ENCODE data around the gene FGF18. TPM values are rescaled to one million over a fixed set of nuclear protein-coding genes. Genes with fewer than 3 reads are reported as not detected.

The FGF18 gene
- total and polyA plus RNA-seq, 7 donors, result 0.14 to 0.66 (median 0.28) TPM

GRCh38 chr5:171457208-171457981, 37.9 kb downstream of the FGF18 start:
- DNase-seq (no peak), ATAC-seq (no peak)
- Histone ChIP-seq H3K27ac (no peak overlapping the region), H3K27me3 (ENCODE audit: insufficient read depth in 3 of 3, low read length in 2 of 3) (no peaks in the 10 kb centered on the region), H3K36me3 (ENCODE audit: insufficient read depth in 1 of 2, low read depth in 1 of 2) (no peaks in the 10 kb centered on the region), H3K4me3 (no peak overlapping the region), H3K9me3 (no peaks in the 10 kb centered on the region), H3K4me1 (no peaks in the 10 kb centered on the region)
- WGBS, 3 donors, result 90% methylated on average over 25 of the region's 25 CpGs
- no peak for TF ChIP-seq CTCF (IDR thresholded peaks at IDR 0.05)
- intact Hi-C loops (cut with DNase I), result no loop called here

DNA sequence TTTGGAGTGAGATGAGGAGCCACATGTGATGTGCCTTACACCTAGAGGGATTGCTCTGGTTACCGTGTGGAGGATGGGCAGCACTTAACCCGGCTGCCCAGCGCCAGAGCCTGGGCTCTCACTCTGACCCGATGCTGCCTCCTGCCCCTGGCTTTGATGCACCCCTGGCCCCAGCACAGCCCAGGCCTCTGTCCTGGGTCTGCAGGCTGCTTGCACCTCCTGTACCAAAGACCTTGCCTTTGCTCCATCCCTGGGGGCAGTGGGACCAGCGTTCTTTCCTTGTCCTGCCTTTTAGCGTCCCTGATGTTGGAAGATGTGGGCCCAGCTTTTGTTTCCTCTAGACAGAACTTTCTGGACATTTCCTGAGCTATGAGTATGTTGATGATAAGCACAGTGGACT, 40.4 kb downstream of the FGF18 start:
- DNase-seq, result no peak
- no peaks in the 10 kb centered on the region for H3K27me3 ChIP-seq (ENCODE audit: insufficient read depth in 3 of 3, low read length in 2 of 3)
- H3K4me1 ChIP-seq, result no peaks in the 10 kb centered on the region
- no peak overlapping the region for H3K4me3 ChIP-seq
- WGBS, 3 donors, result 78 to 80% (median 80%) methylated on average over 6 of the region's 6 CpGs
- no peaks in the 10 kb centered on the region for H3K9me3 ChIP-seq
- no peaks in the 10 kb centered on the region for H3K36me3 ChIP-seq (ENCODE audit: insufficient read depth in 1 of 2, low read depth in 1 of 2)
- intact Hi-C loops (cut with DNase I), result no loop called here
- no peak for ATAC-seq
- no peak overlapping the region for H3K27ac ChIP-seq
- TF ChIP-seq CTCF (IDR thresholded peaks at IDR 0.05), result no peak

- ATAC-seq, result no peak
- intact Hi-C loops (cut with DNase I), result no loop called here
- no peak overlapping the region for H3K27ac ChIP-seq
- H3K4me3 ChIP-seq, result no peak overlapping the region
- 65 to 70% (median 66%) methylated on average over 15 of the region's 15 CpGs for WGBS, 3 donors
- H3K36me3 ChIP-seq (ENCODE audit: insufficient read depth in 1 of 2, low read depth in 1 of 2), result no peaks in the 10 kb centered on the region
- H3K9me3 ChIP-seq, result no peaks in the 10 kb centered on the region
- no peaks in the 10 kb centered on the region for H3K4me1 ChIP-seq
- DNase-seq, result no peak
- TF ChIP-seq CTCF (IDR thresholded peaks at IDR 0.05), result no peak
- peaks cover 0 to 4% (median 0%) of the 10 kb centered on the region in 3 donors for H3K27me3 ChIP-seq (ENCODE audit: insufficient read depth in 3 of 3, low read length in 2 of 3)
Observed at GRCh38 chr5:171462136-171462927, 42.9 kb downstream of the FGF18 start.

- no peaks in the 10 kb centered on the region for H3K4me1 ChIP-seq
- DNase-seq, result no peak
- intact Hi-C loops (cut with DNase I), result no loop called here
- H3K27me3 ChIP-seq (ENCODE audit: insufficient read depth in 3 of 3, low read length in 2 of 3), result peaks cover 0 to 4% (median 0%) of the 10 kb centered on the region in 3 donors
- H3K36me3 ChIP-seq (ENCODE audit: insufficient read depth in 1 of 2, low read depth in 1 of 2), result no peaks in the 10 kb centered on the region
- no peak overlapping the region for H3K4me3 ChIP-seq
- H3K9me3 ChIP-seq, result no peaks in the 10 kb centered on the region
- TF ChIP-seq CTCF (IDR thresholded peaks at IDR 0.05), result no peak
- H3K27ac ChIP-seq, result no peak overlapping the region
- ATAC-seq, result no peak
- 78 to 84% (median 84%) methylated on average over 11 of the region's 11 CpGs for WGBS, 3 donors
Observed at GRCh38 chr5:171462928-171463861, 43.7 kb downstream of the FGF18 start.

Data from psoas muscle (tissue), 8 donors.